Measurements from ENCODE around the gene SLC51B. TPM values are rescaled to one million over a fixed set of nuclear protein-coding genes. Genes with fewer than 3 reads are reported as not detected.

Gene SLC51B
- total RNA-seq, 1 donor from 2014 or later: not detected

DNA sequence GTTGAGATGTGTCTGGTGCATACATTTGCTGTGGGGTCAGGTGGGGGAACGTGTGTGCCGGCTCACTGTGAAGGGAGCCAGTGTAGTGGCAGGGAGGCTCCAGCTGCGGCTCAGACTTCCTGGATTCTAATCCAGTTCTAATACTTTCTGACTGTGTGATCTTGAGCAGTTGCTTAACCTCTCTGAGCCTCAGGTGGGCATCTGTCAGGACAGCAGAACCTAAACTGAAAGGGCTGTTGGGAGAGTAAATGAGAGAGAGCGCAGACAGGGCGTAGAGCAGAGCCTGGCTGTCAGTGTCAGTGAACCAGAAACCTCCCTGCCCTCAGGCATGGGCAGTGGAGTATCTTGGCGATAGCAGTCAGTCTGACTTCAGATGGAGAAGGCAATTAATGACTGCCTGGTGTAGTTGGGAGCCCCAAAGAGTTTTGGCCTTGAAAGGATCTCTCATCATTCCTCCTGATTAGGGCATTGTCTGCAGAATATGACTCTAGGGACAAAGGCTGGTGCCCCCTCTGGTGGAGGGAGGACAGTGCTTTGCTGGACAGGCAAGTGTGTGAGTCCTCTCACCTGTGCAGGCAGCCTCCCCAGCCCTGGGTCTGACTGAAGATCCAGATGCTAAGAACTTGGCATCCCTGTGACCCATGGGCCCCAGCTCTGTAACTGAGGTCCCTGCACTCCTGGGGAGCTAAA lies 40.9 kb downstream of the SLC51B start:
- Mint-ChIP-seq H3K27me3 (ENCODE audit: unreplicated experiment) (peaks cover 24% of the 10 kb centered on the region), H3K36me3 (ENCODE audit: unreplicated experiment) (no peaks in the 10 kb centered on the region), H3K4me3 (ENCODE audit: unreplicated experiment) (no peak overlapping the region), H3K27ac (ENCODE audit: unreplicated experiment) (no peak overlapping the region), H3K9me3 (ENCODE audit: unreplicated experiment) (no peaks in the 10 kb centered on the region), H3K4me1 (ENCODE audit: unreplicated experiment) (peaks cover 35% of the 10 kb centered on the region)
- TF ChIP-seq CTCF (IDR thresholded peaks at IDR 0.05): peak; percentile 50
- no peak for DNase-seq (ENCODE audit: extremely low spot score, unreplicated experiment)

- Mint-ChIP-seq H3K27me3 (ENCODE audit: unreplicated experiment) (peaks cover 23% of the 10 kb centered on the region), H3K27ac (ENCODE audit: unreplicated experiment) (no peak overlapping the region), H3K4me1 (ENCODE audit: unreplicated experiment) (peaks cover 35% of the 10 kb centered on the region), H3K4me3 (ENCODE audit: unreplicated experiment) (no peak overlapping the region), H3K9me3 (ENCODE audit: unreplicated experiment) (no peaks in the 10 kb centered on the region), H3K36me3 (ENCODE audit: unreplicated experiment) (no peaks in the 10 kb centered on the region)
- TF ChIP-seq CTCF (IDR thresholded peaks at IDR 0.05): no peak
- no peak for DNase-seq (ENCODE audit: extremely low spot score, unreplicated experiment)
These were observed 41.5 kb downstream of the SLC51B start for GRCh38 chr15:65086680-65087111.

- Mint-ChIP-seq H3K27ac (ENCODE audit: unreplicated experiment) (no peak overlapping the region), H3K9me3 (ENCODE audit: unreplicated experiment) (no peaks in the 10 kb centered on the region), H3K4me1 (ENCODE audit: unreplicated experiment) (peaks cover 32% of the 10 kb centered on the region)
These were observed 42.2 kb downstream of the SLC51B start for GRCh38 chr15:65087411-65087810.

GRCh38 chr15:65087873-65088642 lies 42.9 kb downstream of the SLC51B start:
- Mint-ChIP-seq H3K27ac (ENCODE audit: unreplicated experiment) (peak overlapping the region; percentile 35), H3K36me3 (ENCODE audit: unreplicated experiment) (no peaks in the 10 kb centered on the region), H3K9me3 (ENCODE audit: unreplicated experiment) (no peaks in the 10 kb centered on the region), H3K4me3 (ENCODE audit: unreplicated experiment) (no peak overlapping the region), H3K27me3 (ENCODE audit: unreplicated experiment) (peaks cover 15% of the 10 kb centered on the region), H3K4me1 (ENCODE audit: unreplicated experiment) (peaks cover 26% of the 10 kb centered on the region)
- TF ChIP-seq CTCF (IDR thresholded peaks at IDR 0.05): no peak
- DNase-seq (ENCODE audit: extremely low spot score, unreplicated experiment): no peak

More at GRCh38 chr15:65087411-65087810, 42.2 kb downstream of the SLC51B start:
- DNase-seq (ENCODE audit: extremely low spot score, unreplicated experiment): no peak
- Mint-ChIP-seq H3K36me3 (ENCODE audit: unreplicated experiment) (no peaks in the 10 kb centered on the region), H3K4me3 (ENCODE audit: unreplicated experiment) (no peak overlapping the region), H3K27me3 (ENCODE audit: unreplicated experiment) (peaks cover 21% of the 10 kb centered on the region)
- no peak for TF ChIP-seq CTCF (IDR thresholded peaks at IDR 0.05)

DNA sequence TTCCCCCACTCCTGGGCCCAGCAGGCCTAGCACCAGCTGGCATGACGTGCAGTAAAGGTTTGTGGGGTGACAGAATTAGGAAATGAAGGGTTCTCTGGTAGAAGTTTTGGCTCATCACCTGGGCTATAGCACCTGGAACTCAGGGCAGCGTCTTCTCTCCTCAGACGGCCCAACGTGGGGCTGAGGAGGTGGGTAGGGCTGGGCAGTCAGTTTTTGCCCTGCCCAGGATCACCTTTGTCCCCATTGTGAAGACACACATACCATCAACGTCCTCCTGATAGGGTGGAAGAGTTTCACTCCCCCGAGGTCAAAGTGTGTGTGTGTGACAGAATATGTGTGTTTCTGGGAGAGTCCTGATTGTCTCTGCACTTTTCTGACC lies 43.4 kb downstream of the SLC51B start:
- Mint-ChIP-seq H3K9me3 (ENCODE audit: unreplicated experiment) (no peaks in the 10 kb centered on the region), H3K27ac (ENCODE audit: unreplicated experiment) (no peak overlapping the region), H3K4me1 (ENCODE audit: unreplicated experiment) (peaks cover 24% of the 10 kb centered on the region), H3K27me3 (ENCODE audit: unreplicated experiment) (peaks cover 13% of the 10 kb centered on the region), H3K36me3 (ENCODE audit: unreplicated experiment) (no peaks in the 10 kb centered on the region), H3K4me3 (ENCODE audit: unreplicated experiment) (no peak overlapping the region)
- DNase-seq (ENCODE audit: extremely low spot score, unreplicated experiment): no peak
- TF ChIP-seq CTCF (IDR thresholded peaks at IDR 0.05): no peak

Data from osteocyte (in vitro differentiated cells).